Fibroblast of lung (primary cell): ENCODE results near the gene NEBL.

Experiments used
- EZH2 ChIP-seq: IDR thresholded peaks from 2 replicates; pipeline ENCODE4 v1.5.1; 2012; ENCODE audit warnings: low read length, control low read depth, mild to moderate bottlenecking; ENCODE audit errors: missing control alignments
- TF ChIP-seq, protein P1 (sequence below), 2 donors: IDR thresholded peaks in 1 of 2; conservative IDR thresholded peaks in 1 of 2; 1 replicate in 1 of 2; 2 replicates in 1 of 2; pipeline ENCODE4 v1.5.1; 2011 to 2012; ENCODE audit warnings: low read length in 2 of 2, control low read depth in 1 of 2, inconsistent platforms in 1 of 2, low read depth in 1 of 2, mild to moderate bottlenecking in 1 of 2

DNA sequence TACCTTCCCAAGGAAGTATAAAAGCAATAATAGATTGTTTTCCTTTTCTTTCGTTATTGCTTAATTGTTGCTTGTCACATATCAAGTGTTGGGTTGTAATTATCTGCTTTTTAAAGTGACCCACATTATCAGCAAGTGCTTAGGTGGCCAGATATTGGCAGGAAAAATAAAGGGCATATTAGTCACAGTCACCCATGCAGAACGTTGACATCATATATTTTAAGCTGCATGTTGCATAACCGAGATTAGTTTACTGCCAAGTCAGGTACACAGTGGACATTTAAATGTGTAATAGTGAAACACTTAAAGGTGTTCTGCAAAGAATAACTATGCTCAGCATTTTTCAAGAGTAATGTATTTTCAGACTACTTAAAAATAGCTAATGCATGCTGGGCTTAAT lies 11.4 kb downstream of the NEBL start:
- TF ChIP-seq, protein P1, sequence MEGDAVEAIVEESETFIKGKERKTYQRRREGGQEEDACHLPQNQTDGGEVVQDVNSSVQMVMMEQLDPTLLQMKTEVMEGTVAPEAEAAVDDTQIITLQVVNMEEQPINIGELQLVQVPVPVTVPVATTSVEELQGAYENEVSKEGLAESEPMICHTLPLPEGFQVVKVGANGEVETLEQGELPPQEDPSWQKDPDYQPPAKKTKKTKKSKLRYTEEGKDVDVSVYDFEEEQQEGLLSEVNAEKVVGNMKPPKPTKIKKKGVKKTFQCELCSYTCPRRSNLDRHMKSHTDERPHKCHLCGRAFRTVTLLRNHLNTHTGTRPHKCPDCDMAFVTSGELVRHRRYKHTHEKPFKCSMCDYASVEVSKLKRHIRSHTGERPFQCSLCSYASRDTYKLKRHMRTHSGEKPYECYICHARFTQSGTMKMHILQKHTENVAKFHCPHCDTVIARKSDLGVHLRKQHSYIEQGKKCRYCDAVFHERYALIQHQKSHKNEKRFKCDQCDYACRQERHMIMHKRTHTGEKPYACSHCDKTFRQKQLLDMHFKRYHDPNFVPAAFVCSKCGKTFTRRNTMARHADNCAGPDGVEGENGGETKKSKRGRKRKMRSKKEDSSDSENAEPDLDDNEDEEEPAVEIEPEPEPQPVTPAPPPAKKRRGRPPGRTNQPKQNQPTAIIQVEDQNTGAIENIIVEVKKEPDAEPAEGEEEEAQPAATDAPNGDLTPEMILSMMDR (conservative IDR thresholded peaks at IDR 0.05 in 1 of 2, IDR thresholded peaks at IDR 0.05 in 1 of 2; ENCODE audit: low read depth in 1 of 2, low read length in 2 of 2) = no peak
- no peak for TF ChIP-seq EZH2
